SK-N-MC (cell line): ENCODE data around the gene KCNAB2.

Experiments
- FOXP2 ChIP-seq: optimal IDR thresholded peaks from 2 replicates; pipeline ENCODE3; 2011; ENCODE audit warnings: mild to moderate bottlenecking, moderate library complexity; ENCODE audit not compliant: insufficient read depth; ENCODE audit errors: extremely low read length, control extremely low read depth
- POLR2AphosphoS5 ChIP-seq: IDR thresholded peaks from 2 replicates; pipeline ENCODE4 v1.6.1; 2012; ENCODE audit warnings: mild to moderate bottlenecking, low read depth, low read length, borderline replicate concordance

DNA sequence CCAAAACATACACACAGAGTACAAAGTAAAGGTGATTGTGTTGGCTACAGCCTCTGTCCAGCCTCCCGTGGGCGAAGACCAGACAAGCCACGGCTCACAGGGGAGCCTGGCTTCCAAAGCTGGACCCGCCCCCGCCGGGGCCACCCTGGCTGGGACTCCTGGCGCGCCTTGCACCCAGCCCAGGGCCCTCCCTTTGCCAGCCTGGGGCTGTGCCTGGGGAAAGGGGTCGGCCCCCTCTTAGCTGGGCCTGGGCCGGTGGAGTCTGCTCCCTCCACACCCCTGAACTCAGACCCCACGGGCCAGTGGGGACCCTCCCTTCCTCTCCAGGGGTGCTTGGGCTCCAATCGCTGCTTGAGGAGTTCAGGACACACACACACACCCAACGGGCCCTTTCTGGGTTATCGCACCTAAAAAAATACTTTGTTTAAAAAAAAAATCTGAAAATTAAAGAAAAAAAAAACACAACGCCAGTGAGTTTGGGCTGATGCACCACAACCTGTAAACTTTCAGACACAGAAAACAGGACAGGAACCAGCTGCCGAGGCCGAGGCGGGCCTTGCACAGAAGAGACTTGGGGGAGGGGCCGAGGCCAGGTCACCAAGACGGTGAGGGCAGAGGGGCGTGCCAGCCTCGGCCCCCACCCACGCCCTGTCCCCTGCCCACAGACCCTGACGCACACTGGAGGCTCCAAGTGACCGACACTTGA lies 56.3 kb downstream of the KCNAB2 start:
- no peak for TF ChIP-seq POLR2AphosphoS5
- TF ChIP-seq FOXP2: no peak
